AG10803 (cell line): ENCODE data around the gene KCNK6.
A peak's percentile ranks its signal among the peaks of the same experiment; 100 is the strongest.

Experiments used
- DNase-seq: peaks from one replicate; pipeline ENCODE4 v3.0.0; 2010; ENCODE audit warnings: low read depth
- H3K4me3 ChIP-seq: 2 replicates; pipeline ENCODE4 v1.5.1; 2011; ENCODE audit warnings: mild to moderate bottlenecking, low read length, control low read depth
- TF ChIP-seq, protein P1 (sequence below): conservative IDR thresholded peaks from 2 replicates; pipeline ENCODE4 v1.5.1; 2011; ENCODE audit warnings: mild to moderate bottlenecking, low read length, control low read depth, inconsistent platforms

KCNK6 gene

DNA sequence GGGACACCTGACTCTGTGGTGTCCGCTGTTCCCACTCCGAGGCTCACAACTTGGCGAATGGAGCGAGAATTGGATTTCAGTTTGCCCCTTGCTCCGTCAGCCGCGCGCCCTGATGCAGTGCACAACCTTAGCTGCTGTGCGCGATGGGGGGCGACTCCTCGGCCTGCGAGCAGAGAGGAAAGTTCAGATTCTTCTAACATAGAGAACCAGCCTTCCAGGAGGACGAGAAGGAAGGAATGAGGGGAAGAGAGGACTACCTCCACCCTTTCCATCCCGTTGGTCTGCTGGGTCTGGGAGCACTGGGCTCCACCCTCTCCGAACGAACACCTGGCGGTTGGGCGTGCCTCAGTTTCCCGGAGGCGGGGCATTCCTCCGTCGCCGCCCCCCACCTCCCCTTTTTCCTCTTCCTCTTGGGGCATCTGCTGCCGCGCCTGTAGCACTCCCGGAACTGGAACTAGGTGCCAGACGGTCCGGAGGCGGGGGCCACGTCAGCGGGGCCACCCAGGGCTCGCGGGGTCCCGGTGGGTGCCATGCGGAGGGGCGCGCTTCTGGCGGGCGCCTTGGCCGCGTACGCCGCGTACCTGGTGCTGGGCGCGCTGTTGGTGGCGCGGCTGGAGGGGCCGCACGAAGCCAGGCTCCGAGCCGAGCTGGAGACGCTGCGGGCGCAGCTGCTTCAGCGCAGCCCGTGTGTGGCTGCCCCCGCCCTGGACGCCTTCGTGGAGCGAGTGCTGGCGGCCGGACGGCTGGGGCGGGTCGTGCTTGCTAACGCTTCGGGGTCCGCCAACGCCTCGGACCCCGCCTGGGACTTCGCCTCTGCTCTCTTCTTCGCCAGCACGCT, at the start of gene KCNK6:
KCNK6 (plus strand) TSS at position 425 of the 838 bp plus-strand sequence; CDS start at position 531, 106 bp downstream.
- TF ChIP-seq, protein P1, sequence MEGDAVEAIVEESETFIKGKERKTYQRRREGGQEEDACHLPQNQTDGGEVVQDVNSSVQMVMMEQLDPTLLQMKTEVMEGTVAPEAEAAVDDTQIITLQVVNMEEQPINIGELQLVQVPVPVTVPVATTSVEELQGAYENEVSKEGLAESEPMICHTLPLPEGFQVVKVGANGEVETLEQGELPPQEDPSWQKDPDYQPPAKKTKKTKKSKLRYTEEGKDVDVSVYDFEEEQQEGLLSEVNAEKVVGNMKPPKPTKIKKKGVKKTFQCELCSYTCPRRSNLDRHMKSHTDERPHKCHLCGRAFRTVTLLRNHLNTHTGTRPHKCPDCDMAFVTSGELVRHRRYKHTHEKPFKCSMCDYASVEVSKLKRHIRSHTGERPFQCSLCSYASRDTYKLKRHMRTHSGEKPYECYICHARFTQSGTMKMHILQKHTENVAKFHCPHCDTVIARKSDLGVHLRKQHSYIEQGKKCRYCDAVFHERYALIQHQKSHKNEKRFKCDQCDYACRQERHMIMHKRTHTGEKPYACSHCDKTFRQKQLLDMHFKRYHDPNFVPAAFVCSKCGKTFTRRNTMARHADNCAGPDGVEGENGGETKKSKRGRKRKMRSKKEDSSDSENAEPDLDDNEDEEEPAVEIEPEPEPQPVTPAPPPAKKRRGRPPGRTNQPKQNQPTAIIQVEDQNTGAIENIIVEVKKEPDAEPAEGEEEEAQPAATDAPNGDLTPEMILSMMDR: no peak
- peak; percentile 15 for DNase-seq
- peak within 1 kb of the TSS; percentile 71 for H3K4me3 ChIP-seq

DNA sequence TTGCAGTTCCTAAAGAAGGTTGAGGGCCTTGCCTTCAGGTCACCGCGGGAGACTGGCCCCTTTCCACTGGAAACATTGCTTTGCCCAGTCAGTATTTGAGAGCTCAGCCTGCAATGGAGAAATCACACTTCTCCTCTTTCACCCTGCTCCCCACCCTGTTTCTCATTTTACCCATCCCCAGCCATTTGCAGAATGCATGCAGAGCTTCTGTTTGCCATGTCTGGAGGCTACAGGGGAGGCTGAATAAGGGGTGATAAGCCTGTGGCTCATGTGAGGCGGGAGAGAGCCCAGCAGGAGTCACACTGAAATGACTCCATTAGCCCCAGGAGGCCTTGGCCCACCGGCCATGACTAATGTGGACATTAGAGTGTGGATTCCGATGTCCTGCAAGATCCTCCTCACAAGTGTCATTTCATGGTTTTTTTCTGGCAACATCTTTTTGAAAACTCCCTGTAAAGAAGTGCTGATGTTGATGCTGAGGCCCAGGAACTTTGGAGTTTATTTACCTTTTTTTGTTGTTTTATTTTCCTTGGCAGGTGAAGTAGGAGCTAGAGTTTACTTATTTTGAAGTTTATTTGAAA, 49.0 kb upstream of the KCNK6 start:
- no peak for DNase-seq
- TF ChIP-seq, protein P1: no peak
- H3K4me3 ChIP-seq: no peak overlapping the region

DNA sequence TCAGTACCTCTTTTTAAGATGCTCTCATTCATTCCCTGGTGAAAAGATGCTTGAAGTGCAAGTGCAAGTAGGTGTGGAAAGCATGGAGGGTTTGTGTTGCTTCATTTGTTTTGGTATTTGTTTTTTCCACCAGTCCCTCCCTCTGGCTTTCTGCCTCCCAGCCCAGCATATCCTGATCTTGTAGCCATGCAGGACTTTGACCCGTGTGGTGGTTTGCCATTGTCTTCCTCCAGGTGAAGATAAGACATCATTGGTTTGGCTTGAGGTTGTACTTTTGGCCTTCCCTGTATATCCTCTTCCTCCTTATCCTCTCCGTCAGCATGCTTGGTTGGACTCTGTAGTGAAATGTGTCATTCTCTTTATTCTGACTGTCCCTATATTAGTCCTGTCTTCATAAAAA, 46.1 kb upstream of the KCNK6 start:
- TF ChIP-seq, protein P1: no peak
- H3K4me3 ChIP-seq: no peak overlapping the region
- no peak for DNase-seq

DNA sequence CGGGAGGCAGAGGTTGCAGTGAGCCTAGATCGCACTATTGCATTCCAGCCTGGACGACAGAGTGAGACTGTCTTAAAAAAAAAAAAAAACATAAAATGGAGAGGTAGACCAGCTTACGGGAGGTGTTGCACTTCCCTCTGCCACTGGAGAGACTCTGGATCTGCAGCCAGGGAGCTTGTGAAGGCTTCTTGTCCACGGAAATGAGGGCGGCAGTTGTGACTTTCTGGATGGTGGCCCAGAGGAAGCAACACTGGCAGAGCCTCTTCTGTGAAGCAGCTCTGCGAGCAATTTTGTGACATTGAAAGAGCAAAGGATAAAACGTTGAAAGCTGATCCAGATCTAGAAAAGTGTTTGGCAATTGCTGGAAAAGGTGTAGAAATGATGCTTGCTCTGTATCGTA, 44.9 kb upstream of the KCNK6 start:
- H3K4me3 ChIP-seq: no peak overlapping the region
- TF ChIP-seq, protein P1: no peak
- no peak for DNase-seq

DNA sequence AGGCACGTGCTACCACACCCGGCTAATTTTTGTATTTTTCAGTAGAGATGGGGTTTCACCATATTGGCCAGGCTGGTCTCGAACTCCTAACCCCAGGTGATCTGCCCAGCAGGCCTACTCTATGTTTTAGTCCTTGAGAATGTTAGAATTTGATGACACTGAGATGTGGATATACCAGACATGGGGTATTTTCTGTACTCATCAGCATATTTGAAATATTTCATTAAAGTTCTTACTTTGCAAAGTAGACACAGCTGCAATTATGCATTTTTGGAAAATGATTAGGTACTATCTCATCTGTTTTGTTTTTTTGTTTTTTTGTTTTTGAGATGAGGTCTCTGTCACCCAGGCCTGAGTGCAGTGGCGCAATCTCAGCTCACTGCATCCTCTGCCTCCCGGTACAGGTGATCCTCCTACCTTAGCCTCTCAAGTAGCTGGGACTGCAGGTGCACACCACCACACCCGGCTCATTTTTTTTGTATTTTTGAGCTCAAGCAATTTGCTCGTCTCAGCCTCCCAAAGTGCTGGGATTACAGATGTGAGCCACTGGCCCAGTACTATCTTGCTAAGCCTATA, 42.6 kb upstream of the KCNK6 start:
- no peak overlapping the region for H3K4me3 ChIP-seq
- DNase-seq: peak; percentile 30
- TF ChIP-seq, protein P1: no peak

DNA sequence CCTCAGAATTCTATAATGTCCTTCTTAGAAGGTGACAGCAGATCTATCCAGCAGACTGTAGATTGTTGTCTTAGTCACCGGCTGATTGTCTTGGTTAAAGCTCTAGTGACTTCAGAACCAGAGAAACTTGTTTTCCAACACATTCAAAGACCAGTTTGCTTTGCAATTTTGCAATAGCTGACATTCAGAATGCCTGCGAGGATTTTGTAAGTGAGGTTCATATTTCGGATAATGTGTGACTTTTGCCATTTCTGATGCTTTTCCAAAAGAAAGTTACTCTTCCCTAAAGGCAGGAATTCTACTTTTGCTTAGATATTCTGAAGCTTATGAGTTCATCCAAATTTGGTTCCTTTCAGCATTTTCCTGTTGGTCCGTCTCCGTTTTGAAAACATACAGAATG, 42.1 kb upstream of the KCNK6 start:
- no peak overlapping the region for H3K4me3 ChIP-seq
- peak; percentile 65 for DNase-seq

More for the DNA sequence above, 42.1 kb upstream of the KCNK6 start:
- TF ChIP-seq, protein P1: no peak
